Skin epidermis (tissue), 12 donors: Measurements from ENCODE around the gene CENPC.
"Not testable (repeated sequence)": the region's sequence is repeated elsewhere in the genome, so short reads cannot be mapped to it uniquely, and the experiment has no call there.

Experiments
- H3K27ac ChIP-seq, 21 experiments: fragments of 200-600 bp; sonication (generic) in 11 of 21; one replicate each; pipeline ENCODE4 v1.5.0; 2020; ENCODE audit warnings: mild to moderate bottlenecking in 3 of 21, inconsistent platforms in 2 of 21, moderate library complexity in 2 of 21
- H3K4me3 ChIP-seq, 7 experiments: fragments of 200-600 bp; sonication (generic) in 2 of 7; one replicate each; pipeline ENCODE4 v1.5.0; 2020; ENCODE audit warnings: inconsistent platforms in 2 of 7, mild to moderate bottlenecking in 2 of 7, moderate library complexity in 1 of 7

Gene CENPC

GRCh38 chr4:67483868-67484602, 61.3 kb downstream of the CENPC start:
- Histone ChIP-seq H3K27ac (no peak overlapping the region), H3K4me3 (no peak overlapping the region)

GRCh38 chr4:67480810-67481209, 64.5 kb downstream of the CENPC start:
- no peak overlapping the region for H3K4me3 ChIP-seq
- no peak overlapping the region for H3K27ac ChIP-seq

GRCh38 chr4:67475155-67475554, 70.1 kb downstream of the CENPC start:
- no peak overlapping the region for H3K4me3 ChIP-seq
- H3K27ac ChIP-seq: no peak overlapping the region

GRCh38 chr4:67470871-67471270, 74.4 kb downstream of the CENPC start:
- Histone ChIP-seq H3K4me3 (no peak overlapping the region), H3K27ac (no peak overlapping the region)

- H3K27ac ChIP-seq: no peak overlapping the region
- H3K4me3 ChIP-seq: no peak overlapping the region
These were observed 76.5 kb downstream of the CENPC start for GRCh38 chr4:67468830-67469229.

GRCh38 chr4:67466751-67467150, 78.6 kb downstream of the CENPC start:
- H3K27ac ChIP-seq: no peak overlapping the region
- H3K4me3 ChIP-seq: no peak overlapping the region

- Histone ChIP-seq H3K27ac (no peak overlapping the region), H3K4me3 (no peak overlapping the region)
These were observed 79.6 kb downstream of the CENPC start for GRCh38 chr4:67465763-67466052.

GRCh38 chr4:67465032-67465762, 80.1 kb downstream of the CENPC start:
- no peak overlapping the region for H3K27ac ChIP-seq
- no peak overlapping the region for H3K4me3 ChIP-seq

- no peak overlapping the region for H3K27ac ChIP-seq
- no peak overlapping the region for H3K4me3 ChIP-seq
These were observed 84.7 kb downstream of the CENPC start for GRCh38 chr4:67460574-67460973.

- no peak overlapping the region for H3K4me3 ChIP-seq
These were observed 86.1 kb downstream of the CENPC start for GRCh38 chr4:67459164-67459563.

GRCh38 chr4:67456577-67457196, 88.6 kb downstream of the CENPC start:
- no peak overlapping the region for H3K4me3 ChIP-seq
- no peak overlapping the region for H3K27ac ChIP-seq

More at GRCh38 chr4:67459164-67459563, 86.1 kb downstream of the CENPC start:
- H3K27ac ChIP-seq: no peak overlapping the region

GRCh38 chr4:67452846-67453205, 92.5 kb downstream of the CENPC start:
- H3K4me3 ChIP-seq, H3K27ac ChIP-seq: not testable (repeated sequence)

- Histone ChIP-seq H3K27ac (no peak overlapping the region), H3K4me3 (no peak overlapping the region)
These were observed 93.0 kb downstream of the CENPC start for GRCh38 chr4:67452100-67452845.

GRCh38 chr4:67451464-67451863, 93.8 kb downstream of the CENPC start:
- no peak overlapping the region for H3K27ac ChIP-seq
- no peak overlapping the region for H3K4me3 ChIP-seq

- H3K27ac ChIP-seq: no peak overlapping the region
These were observed 96.7 kb downstream of the CENPC start for GRCh38 chr4:67448621-67449020.

GRCh38 chr4:67447873-67448272, 97.4 kb downstream of the CENPC start:
- no peak overlapping the region for H3K27ac ChIP-seq
- no peak overlapping the region for H3K4me3 ChIP-seq

More at GRCh38 chr4:67448621-67449020, 96.7 kb downstream of the CENPC start:
- H3K4me3 ChIP-seq: no peak overlapping the region

- Histone ChIP-seq H3K27ac (no peak overlapping the region), H3K4me3 (no peak overlapping the region)
These were observed 98.5 kb downstream of the CENPC start for GRCh38 chr4:67446811-67447210.

- not testable (repeated sequence) for H3K27ac ChIP-seq, H3K4me3 ChIP-seq
These were observed 99.4 kb downstream of the CENPC start for GRCh38 chr4:67445881-67446280.

GRCh38 chr4:67438975-67439374, 106.3 kb downstream of the CENPC start:
- Histone ChIP-seq H3K27ac (no peak overlapping the region), H3K4me3 (no peak overlapping the region)

GRCh38 chr4:67437974-67438713, 107.2 kb downstream of the CENPC start:
- Histone ChIP-seq H3K27ac (no peak overlapping the region), H3K4me3 (no peak overlapping the region)
